GM23338 (cell line): ENCODE measurements around the gene EPSTI1.

Source experiments
- CTCF ChIP-seq, 2 experiments: fragments of 200-600 bp in 1 of 2; sonication (generic) in 1 of 2; conservative IDR thresholded peaks; 2 replicates each; pipeline versions ENCODE4 v1.5.1 to v1.6.1; 2016 to 2017; ENCODE audit warnings: antibody characterized with exemption in 2 of 2, low read depth in 2 of 2, mild to moderate bottlenecking in 2 of 2, moderate library complexity in 1 of 2
- EZH2 ChIP-seq: fragments of 200-600 bp; sonication (generic); IDR thresholded peaks from one replicate; pipeline ENCODE4 v1.8.0; 2017; ENCODE audit warnings: antibody characterized with exemption, mild to moderate bottlenecking, low read depth; ENCODE audit not compliant: unreplicated experiment
- JUNB ChIP-seq: IDR thresholded peaks from one replicate; pipeline ENCODE4 v1.6.1; 2016; ENCODE audit warnings: antibody characterized with exemption; ENCODE audit not compliant: unreplicated experiment
- POLR2AphosphoS5 ChIP-seq: IDR thresholded peaks from 2 replicates; pipeline ENCODE4 v1.6.1; 2016; ENCODE audit warnings: antibody characterized with exemption, low read depth

- TF ChIP-seq CTCF (conservative IDR thresholded peaks at IDR 0.05; ENCODE audit: low read depth in 2 of 2) (no peak), EZH2 (no peak), POLR2AphosphoS5 (no peak), JUNB (no peak)
Measured at GRCh38 chr13:42976066-42976465, 16.0 kb downstream of the EPSTI1 start.
